H9 (cell line): Measurements from ENCODE around the gene TMEM87A. TPM values are rescaled to one million over a fixed set of nuclear protein-coding genes. Genes with fewer than 3 reads are reported as not detected.
"Not testable (repeated sequence)": the region's sequence is repeated elsewhere in the genome, so short reads cannot be mapped to it uniquely, and the experiment has no call there.

Experiments used
- DNase-seq: peaks from one replicate; pipeline ENCODE4 v3.0.0-alpha.2; 2017
- H2AFZ ChIP-seq: one replicate; pipeline ENCODE4 v1.6.1; 2013; ENCODE audit warnings: mild to moderate bottlenecking, low read length, control low read depth, moderate library complexity
- H2AK5ac ChIP-seq: 2 replicates; pipeline ENCODE4 v1.6.1; 2013; ENCODE audit warnings: low read length, control low read depth, mixed read lengths; ENCODE audit not compliant: insufficient read length
- H2BK120ac ChIP-seq: one replicate; pipeline ENCODE4 v1.6.1; 2013; ENCODE audit warnings: low read depth, mild to moderate bottlenecking, low read length, control low read depth, inconsistent platforms; ENCODE audit not compliant: poor library complexity, severe bottlenecking
- H2BK12ac ChIP-seq: 2 replicates; pipeline ENCODE4 v1.6.1; 2013; ENCODE audit warnings: low read length, control low read depth, mixed read lengths, low read depth; ENCODE audit not compliant: insufficient read length
- H2BK15ac ChIP-seq: 2 replicates; pipeline ENCODE4 v1.6.1; 2013; ENCODE audit warnings: low read depth, low read length, control low read depth
- H2BK20ac ChIP-seq: one replicate; pipeline ENCODE4 v1.6.1; 2013; ENCODE audit warnings: low read depth, mild to moderate bottlenecking, low read length, control low read depth, inconsistent platforms; ENCODE audit not compliant: poor library complexity, severe bottlenecking
- H2BK5ac ChIP-seq: 2 replicates; pipeline ENCODE4 v1.6.1; 2013; ENCODE audit warnings: low read length, control low read depth, mixed read lengths; ENCODE audit not compliant: insufficient read length
- H3K14ac ChIP-seq: 2 replicates; pipeline ENCODE4 v1.6.1; 2013; ENCODE audit warnings: low read length, control low read depth; ENCODE audit not compliant: insufficient read depth
- H3K18ac ChIP-seq: 2 replicates; pipeline ENCODE4 v1.6.1; 2013; ENCODE audit warnings: low read depth, mild to moderate bottlenecking, mixed read lengths, low read length, control low read depth; ENCODE audit not compliant: insufficient read length
- H3K23ac ChIP-seq: 2 replicates; pipeline ENCODE4 v1.6.1; 2013; ENCODE audit warnings: low read length, control low read depth, mixed read lengths, low read depth; ENCODE audit not compliant: insufficient read length
- H3K23me2 ChIP-seq: 2 replicates; pipeline ENCODE4 v1.6.1; 2013; ENCODE audit warnings: low read depth, mild to moderate bottlenecking, mixed read lengths, low read length, control low read depth; ENCODE audit not compliant: insufficient read length, poor library complexity, severe bottlenecking
- H3K27ac ChIP-seq: 2 replicates; pipeline ENCODE4 v1.5.1; 2013; ENCODE audit warnings: low read length, control low read depth, mixed read lengths, low read depth; ENCODE audit not compliant: insufficient read length
- H3K27me3 ChIP-seq: 2 replicates; pipeline ENCODE4 v1.6.1; 2013; ENCODE audit warnings: low read length, control low read depth, inconsistent platforms; ENCODE audit not compliant: insufficient read depth
- H3K4ac ChIP-seq: 2 replicates; pipeline ENCODE4 v1.6.1; 2013; ENCODE audit warnings: low read depth, mild to moderate bottlenecking, control low read depth, inconsistent platforms, low read length, moderate library complexity
- H3K4me1 ChIP-seq: 2 replicates; pipeline ENCODE4 v1.6.1; 2013; ENCODE audit warnings: low read length, control low read depth, inconsistent platforms; ENCODE audit not compliant: insufficient read depth
- H3K4me2 ChIP-seq: 2 replicates; pipeline ENCODE4 v1.6.1; 2013; ENCODE audit warnings: low read length, control low read depth, mixed read lengths; ENCODE audit not compliant: insufficient read length, insufficient read depth
- H3K56ac ChIP-seq: 2 replicates; pipeline ENCODE4 v1.6.1; 2013; ENCODE audit warnings: low read depth, mild to moderate bottlenecking, mixed read lengths, low read length, control low read depth; ENCODE audit not compliant: insufficient read length
- H3K79me1 ChIP-seq: 2 replicates; pipeline ENCODE4 v1.6.1; 2013; ENCODE audit warnings: low read depth, mild to moderate bottlenecking, moderate library complexity, low read length, control low read depth, inconsistent platforms; ENCODE audit not compliant: insufficient read depth, poor library complexity, severe bottlenecking
- H3K79me2 ChIP-seq: 2 replicates; pipeline ENCODE4 v1.6.1; 2013; ENCODE audit warnings: low read length, control low read depth, inconsistent platforms; ENCODE audit not compliant: insufficient read depth
- H3K9ac ChIP-seq: 2 replicates; pipeline ENCODE4 v1.6.1; 2013; ENCODE audit warnings: low read length, control low read depth, mixed read lengths; ENCODE audit not compliant: insufficient read length; ENCODE audit errors: extremely low read depth
- H3K9me3 ChIP-seq: one replicate; pipeline ENCODE4 v1.6.1; 2013; ENCODE audit warnings: low read depth, low read length, inconsistent platforms; ENCODE audit not compliant: control insufficient read depth
- H3T11ph ChIP-seq: one replicate; pipeline ENCODE4 v1.6.1; 2013; ENCODE audit warnings: mild to moderate bottlenecking, low read length, control low read depth, inconsistent platforms
- H4K20me1 ChIP-seq: one replicate; pipeline ENCODE4 v1.6.1; 2013; ENCODE audit not compliant: control insufficient read depth, insufficient read length, insufficient read depth
- H4K5ac ChIP-seq: 2 replicates; pipeline ENCODE4 v1.6.1; 2013; ENCODE audit warnings: low read depth, mild to moderate bottlenecking, mixed read lengths, low read length, control low read depth; ENCODE audit not compliant: insufficient read length
- H4K8ac ChIP-seq: replicated peaks from 2 replicates; pipeline ENCODE4 v1.6.1; 2013; ENCODE audit warnings: low read length, control low read depth, mixed read lengths, low read depth; ENCODE audit not compliant: insufficient read length
- H4K91ac ChIP-seq: 2 replicates; pipeline ENCODE4 v1.6.1; 2013; ENCODE audit warnings: low read depth, mild to moderate bottlenecking, moderate library complexity, mixed read lengths, low read length, control low read depth; ENCODE audit not compliant: insufficient read length
- H3K27ac Mint-ChIP-seq, 3 experiments: 2 replicates in 2 of 3; 3 replicates in 1 of 3; pipeline ENCODE4 v1.8.0; 2020 to 2021; ENCODE audit warnings: mixed read lengths in 3 of 3, mild to moderate bottlenecking in 1 of 3, moderate library complexity in 1 of 3
- H3K27me3 Mint-ChIP-seq: 2 replicates; pipeline ENCODE4 v1.8.0; 2021; ENCODE audit warnings: low read depth, mild to moderate bottlenecking, moderate library complexity, mixed read lengths
- H3K36me3 Mint-ChIP-seq, 3 experiments: 2 replicates in 2 of 3; 3 replicates in 1 of 3; pipeline ENCODE4 v1.8.0; 2020 to 2021; ENCODE audit warnings: low read depth in 3 of 3, mixed read lengths in 3 of 3; ENCODE audit not compliant: insufficient read depth in 1 of 3
- H3K4me1 Mint-ChIP-seq, 2 experiments: 2 replicates each; pipeline ENCODE4 v1.8.0; 2020; ENCODE audit warnings: mixed read lengths in 2 of 2
- H3K4me3 Mint-ChIP-seq, 2 experiments: 2 replicates in 1 of 2; 3 replicates in 1 of 2; pipeline ENCODE4 v1.8.0; 2020 to 2021; ENCODE audit warnings: mild to moderate bottlenecking in 2 of 2, mixed read lengths in 2 of 2, moderate library complexity in 1 of 2
- H3K9me3 Mint-ChIP-seq, 2 experiments: 2 replicates in 1 of 2; 3 replicates in 1 of 2; pipeline ENCODE4 v1.8.0; 2020; ENCODE audit warnings: mild to moderate bottlenecking in 2 of 2, mixed read lengths in 2 of 2, moderate library complexity in 1 of 2
- WGBS: extraction: QIAGEN DNeasy Blood & Tissue Kit; methylation state at CpG from one replicate; pipeline ENCODE4 v1.1.7; 2013; ENCODE audit warnings: missing lambda C conversion rate, low lambda C conversion rate, mixed read lengths; ENCODE audit not compliant: insufficient read length; ENCODE audit errors: extremely low coverage; 5-methylcytosine and 5-hydroxymethylcytosine counted together
- total RNA-seq: library from RNA; stranded (reverse); gene quantifications from 2 replicates; pipeline ENCODE4 v1.2.1, GENCODE V29; 2021
- TF ChIP-seq, protein P1 (sequence below): fragments of 200-600 bp; sonication (generic); conservative IDR thresholded peaks from 3 replicates; pipeline ENCODE4 v1.8.0; 2021; ENCODE audit warnings: antibody characterized with exemption, mild to moderate bottlenecking

TMEM87A gene
- total RNA-seq, 1 experiment from 2014 or later = 46.7 TPM

DNA sequence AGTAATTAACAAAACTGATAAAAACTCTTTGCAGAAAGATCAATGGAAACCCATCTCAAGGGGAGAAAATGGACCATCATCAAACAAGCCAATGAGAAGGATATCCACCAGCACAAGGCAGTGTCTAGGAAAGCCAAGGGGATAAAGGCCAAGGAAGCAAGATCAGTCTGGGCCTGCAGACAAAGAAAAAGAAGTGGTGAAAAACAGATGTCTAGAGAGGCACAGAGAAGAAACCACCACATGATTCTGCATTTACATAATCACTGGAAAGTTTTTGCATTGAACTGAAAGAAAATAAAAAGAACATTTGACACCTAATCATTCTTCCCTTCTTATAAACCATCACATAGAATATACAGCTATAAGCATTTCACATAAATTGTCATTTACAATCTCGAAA lies 42.1 kb downstream of the TMEM87A start:
- no peak overlapping the region for H3K23ac ChIP-seq
- H3K56ac ChIP-seq = no peak overlapping the region
- H3K9me3 ChIP-seq = no peaks in the 10 kb centered on the region
- H2BK120ac ChIP-seq = no peak overlapping the region
- no peak overlapping the region for H3K4me3 Mint-ChIP-seq
- no peak overlapping the region for H2BK15ac ChIP-seq
- H2AK5ac ChIP-seq = no peak overlapping the region
- H3K9ac ChIP-seq = no peak overlapping the region
- no peak overlapping the region for H4K91ac ChIP-seq
- no peak overlapping the region for H2BK5ac ChIP-seq
- no CpG with 5 or more reads among the region's 1 CpG for WGBS
- no peaks in the 10 kb centered on the region for H3K9me3 Mint-ChIP-seq
- no peak overlapping the region for H3K14ac ChIP-seq
- H2AFZ ChIP-seq = no peak overlapping the region
- no peaks in the 10 kb centered on the region for H3K4me1 Mint-ChIP-seq
- H3K79me2 ChIP-seq = no peaks in the 10 kb centered on the region
- DNase-seq = no peak
- no peaks in the 10 kb centered on the region for H3K4me1 ChIP-seq
- H3K18ac ChIP-seq = no peak overlapping the region
- H4K8ac ChIP-seq = no peak overlapping the region
- H3K4ac ChIP-seq = no peak overlapping the region
- H4K20me1 ChIP-seq = no peaks in the 10 kb centered on the region
- H3K36me3 Mint-ChIP-seq = peaks cover 10 to 74% (median 35%) of the 10 kb centered on the region in 3 experiments; a peak in 5 of 7 replicates
- H4K5ac ChIP-seq = no peak overlapping the region
- no peaks in the 10 kb centered on the region for H3K27me3 ChIP-seq
- no peaks in the 10 kb centered on the region for H3K27me3 Mint-ChIP-seq
- no peaks in the 10 kb centered on the region for H3K79me1 ChIP-seq
- no peak overlapping the region for H2BK12ac ChIP-seq
- TF ChIP-seq, protein P1, sequence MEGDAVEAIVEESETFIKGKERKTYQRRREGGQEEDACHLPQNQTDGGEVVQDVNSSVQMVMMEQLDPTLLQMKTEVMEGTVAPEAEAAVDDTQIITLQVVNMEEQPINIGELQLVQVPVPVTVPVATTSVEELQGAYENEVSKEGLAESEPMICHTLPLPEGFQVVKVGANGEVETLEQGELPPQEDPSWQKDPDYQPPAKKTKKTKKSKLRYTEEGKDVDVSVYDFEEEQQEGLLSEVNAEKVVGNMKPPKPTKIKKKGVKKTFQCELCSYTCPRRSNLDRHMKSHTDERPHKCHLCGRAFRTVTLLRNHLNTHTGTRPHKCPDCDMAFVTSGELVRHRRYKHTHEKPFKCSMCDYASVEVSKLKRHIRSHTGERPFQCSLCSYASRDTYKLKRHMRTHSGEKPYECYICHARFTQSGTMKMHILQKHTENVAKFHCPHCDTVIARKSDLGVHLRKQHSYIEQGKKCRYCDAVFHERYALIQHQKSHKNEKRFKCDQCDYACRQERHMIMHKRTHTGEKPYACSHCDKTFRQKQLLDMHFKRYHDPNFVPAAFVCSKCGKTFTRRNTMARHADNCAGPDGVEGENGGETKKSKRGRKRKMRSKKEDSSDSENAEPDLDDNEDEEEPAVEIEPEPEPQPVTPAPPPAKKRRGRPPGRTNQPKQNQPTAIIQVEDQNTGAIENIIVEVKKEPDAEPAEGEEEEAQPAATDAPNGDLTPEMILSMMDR = no peak
- no peak overlapping the region for H2BK20ac ChIP-seq
- H3K23me2 ChIP-seq = no peaks in the 10 kb centered on the region
- H3K4me2 ChIP-seq = no peak overlapping the region
- no peak overlapping the region for H3K27ac Mint-ChIP-seq
- H3T11ph ChIP-seq = no peak overlapping the region
- H3K27ac ChIP-seq = no peak overlapping the region

DNA sequence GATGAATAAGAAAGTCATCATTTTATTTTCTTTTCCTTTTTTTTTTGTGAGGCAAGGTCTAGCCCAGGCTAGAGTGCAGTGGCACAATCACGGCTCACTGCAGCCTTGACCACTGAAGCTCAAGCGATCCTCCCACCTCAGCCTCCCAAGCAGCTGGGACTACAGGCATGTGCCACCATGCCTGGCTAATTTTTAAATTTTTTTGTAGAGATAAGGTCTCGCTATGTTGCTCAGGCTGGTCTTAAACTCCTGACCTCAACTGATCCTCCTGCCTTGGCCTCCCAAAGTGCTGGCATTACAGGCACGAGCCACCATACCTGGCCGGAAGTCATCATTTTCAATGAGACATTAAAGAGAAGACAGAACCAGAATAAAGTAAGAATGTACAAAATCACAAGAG lies 44.3 kb downstream of the TMEM87A start:
- not testable (repeated sequence) for H4K5ac ChIP-seq, H3K4me1 Mint-ChIP-seq, H3K9me3 Mint-ChIP-seq, H4K91ac ChIP-seq, H3K9ac ChIP-seq, H3K23me2 ChIP-seq, H3K18ac ChIP-seq, H3K4me1 ChIP-seq, H3K23ac ChIP-seq, H3K4ac ChIP-seq, H2BK120ac ChIP-seq, H3K27me3 ChIP-seq, H3K79me2 ChIP-seq, H3K4me3 Mint-ChIP-seq, H3T11ph ChIP-seq, H3K56ac ChIP-seq, H2BK12ac ChIP-seq, H2BK5ac ChIP-seq, H3K27me3 Mint-ChIP-seq, DNase-seq, H3K79me1 ChIP-seq, H3K27ac Mint-ChIP-seq, H3K14ac ChIP-seq, H2AK5ac ChIP-seq, H3K4me2 ChIP-seq, H2AFZ ChIP-seq, H2BK15ac ChIP-seq, H3K27ac ChIP-seq, H4K8ac ChIP-seq, H3K9me3 ChIP-seq, H2BK20ac ChIP-seq, H4K20me1 ChIP-seq
- H3K36me3 Mint-ChIP-seq = peaks cover 10 to 81% (median 47%) of the 10 kb centered on the region in 3 experiments; a peak in 5 of 7 replicates
- no CpG with 5 or more reads among the region's 5 CpGs for WGBS
